GM21447 (cell line): ENCODE data around the gene ARSD.
"Not testable (repeated sequence)": the region's sequence is repeated elsewhere in the genome, so short reads cannot be mapped to it uniquely, and the experiment has no call there.

Experiments used
- ATAC-seq: cut with Tn5 transposase; IDR thresholded peaks from one replicate; pipeline ENCODE4 v1.9.1; 2021; ENCODE audit not compliant: unreplicated experiment

ARSD gene

DNA sequence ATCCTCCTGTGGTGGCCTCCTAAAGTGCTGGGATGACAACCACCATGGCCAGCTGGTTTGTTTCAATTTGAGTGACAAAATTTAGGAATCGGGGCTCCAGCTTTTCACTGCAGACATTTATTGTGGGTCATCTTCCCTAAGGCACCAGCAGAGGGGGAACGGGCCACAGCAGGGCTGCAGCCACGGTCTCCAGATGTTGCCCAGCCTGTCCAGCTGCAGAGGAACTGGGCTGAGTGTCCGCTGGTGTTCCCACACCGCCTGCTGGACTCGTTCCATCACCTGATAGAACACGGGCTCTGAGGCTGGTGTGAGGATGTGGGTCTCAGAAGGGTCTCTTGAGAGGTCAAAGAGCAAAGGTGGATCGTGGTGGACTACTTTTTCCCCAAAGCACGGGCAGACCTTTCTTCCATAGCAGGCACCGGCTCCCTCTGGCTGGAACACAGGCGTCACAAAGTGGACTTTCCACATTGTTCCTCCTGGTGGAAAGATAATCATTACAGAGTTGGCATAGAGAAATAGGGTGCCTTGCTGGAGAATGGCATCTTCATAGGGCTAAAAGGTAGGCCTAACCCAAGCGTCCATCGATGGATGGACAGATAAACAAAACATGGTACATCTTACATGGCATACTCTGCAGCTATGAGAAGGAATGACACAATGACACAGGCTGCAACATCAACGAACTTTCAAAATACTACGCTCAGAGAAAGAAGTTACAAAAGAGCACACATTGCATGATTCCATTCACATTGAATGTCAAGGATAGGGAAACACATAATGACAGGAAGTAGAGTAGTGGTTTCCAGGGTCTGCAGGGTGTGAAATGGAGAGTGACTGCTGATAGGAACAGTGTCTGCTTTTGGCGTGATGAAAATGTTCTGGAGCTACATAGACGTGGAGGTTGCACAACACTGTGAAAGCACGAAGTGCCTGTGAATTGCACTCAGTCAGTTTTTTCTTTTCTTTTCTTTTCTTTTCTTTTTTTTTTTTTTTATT, 5.9 kb upstream of the ARSD start:
- no peak for ATAC-seq

DNA sequence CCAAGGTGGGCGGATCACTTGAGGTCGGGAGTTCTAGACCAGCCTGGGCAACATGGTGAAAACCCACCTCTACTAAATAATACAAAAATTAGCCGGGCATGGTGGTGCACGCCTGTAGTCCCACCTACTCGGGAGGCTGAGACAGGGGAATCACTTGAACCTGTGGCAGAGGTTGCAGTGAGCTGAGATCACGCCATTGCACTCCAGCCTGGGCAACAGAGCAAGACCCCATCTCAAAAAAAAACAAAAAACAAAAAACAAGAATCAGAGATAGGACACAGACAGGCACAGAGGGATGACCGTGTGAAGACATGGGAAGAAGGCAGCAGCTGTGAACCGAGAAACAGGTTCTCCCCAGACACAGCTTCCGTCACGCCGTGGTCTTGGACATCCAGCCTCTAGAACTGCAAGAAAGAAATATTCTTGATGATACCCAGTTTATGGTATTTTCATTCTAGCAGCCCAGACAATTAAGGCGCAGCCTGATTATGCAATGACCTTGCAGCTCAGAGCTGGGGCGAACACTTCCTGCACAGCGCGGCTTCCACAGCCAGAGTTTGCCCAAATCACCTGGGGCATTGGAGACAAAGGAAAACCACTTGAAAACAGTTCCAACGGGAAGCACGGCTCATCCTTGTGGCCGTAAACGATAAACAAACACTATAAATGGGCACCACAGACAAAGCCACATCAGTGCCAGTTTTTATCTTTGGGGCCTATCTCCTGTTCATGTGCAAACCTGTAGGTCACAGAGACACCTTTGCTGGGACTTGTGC, 4.2 kb upstream of the ARSD start:
- no peak for ATAC-seq

DNA sequence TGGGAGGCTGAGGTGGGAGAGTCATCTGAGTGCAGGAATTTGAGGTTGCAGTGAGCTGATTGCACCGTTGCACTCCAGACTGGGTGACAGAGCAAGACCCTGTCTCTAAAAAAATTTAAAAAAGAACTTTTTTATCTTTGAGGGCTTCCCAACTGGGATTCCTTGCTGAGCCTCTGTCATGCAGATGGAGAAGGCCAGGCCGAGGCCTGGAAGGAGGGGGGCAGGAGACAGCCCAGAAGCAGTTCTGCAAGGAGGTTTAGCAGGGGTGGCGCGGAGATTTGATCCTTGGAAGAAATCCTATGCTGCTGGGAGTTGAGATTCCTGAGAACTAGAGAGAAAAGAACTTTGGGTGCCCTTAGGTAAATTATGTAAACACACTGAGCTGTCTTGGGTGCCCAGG, 2.5 kb upstream of the ARSD start:
- no peak for ATAC-seq

DNA sequence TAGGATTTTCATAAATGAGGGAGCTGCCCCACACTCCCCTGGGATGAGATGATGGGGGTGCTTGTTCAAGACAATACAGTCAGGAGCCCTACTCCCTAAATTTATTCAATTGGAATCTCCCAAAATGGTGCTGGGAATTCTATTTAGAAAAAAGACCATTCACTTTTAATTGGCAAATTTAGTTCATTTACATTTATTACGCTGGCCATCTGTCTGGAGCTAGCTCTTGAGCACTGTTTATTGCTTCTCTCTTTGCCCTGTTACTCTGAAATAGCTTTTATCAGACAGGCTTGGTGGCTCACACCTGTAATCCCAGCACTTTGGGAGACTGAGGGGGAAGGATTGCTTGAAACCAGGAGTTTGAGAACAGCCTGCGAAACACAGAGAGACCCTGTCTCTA, 2.0 kb upstream of the ARSD start:
- ATAC-seq: no peak

DNA sequence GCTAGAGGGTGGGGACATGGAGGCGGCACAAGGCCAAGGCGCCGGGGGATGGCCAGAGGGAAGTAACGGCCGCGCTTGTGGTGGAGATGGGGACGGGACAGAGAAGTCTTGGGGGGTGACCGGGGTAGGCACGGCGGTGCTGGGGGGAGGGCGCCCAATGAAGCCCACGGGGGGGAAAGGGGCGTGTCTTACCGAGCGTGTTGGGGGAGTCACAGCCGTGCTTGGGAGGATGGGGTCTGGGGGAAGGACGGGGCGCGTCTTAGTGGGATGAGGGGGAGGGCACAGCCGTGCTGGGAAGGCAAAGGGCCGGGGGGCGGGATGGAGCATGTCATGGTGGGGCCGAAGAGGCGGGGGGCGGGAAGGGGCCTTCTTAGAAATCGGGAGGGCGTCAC, 952 bp downstream of the ARSD start:
- no peak for ATAC-seq

DNA sequence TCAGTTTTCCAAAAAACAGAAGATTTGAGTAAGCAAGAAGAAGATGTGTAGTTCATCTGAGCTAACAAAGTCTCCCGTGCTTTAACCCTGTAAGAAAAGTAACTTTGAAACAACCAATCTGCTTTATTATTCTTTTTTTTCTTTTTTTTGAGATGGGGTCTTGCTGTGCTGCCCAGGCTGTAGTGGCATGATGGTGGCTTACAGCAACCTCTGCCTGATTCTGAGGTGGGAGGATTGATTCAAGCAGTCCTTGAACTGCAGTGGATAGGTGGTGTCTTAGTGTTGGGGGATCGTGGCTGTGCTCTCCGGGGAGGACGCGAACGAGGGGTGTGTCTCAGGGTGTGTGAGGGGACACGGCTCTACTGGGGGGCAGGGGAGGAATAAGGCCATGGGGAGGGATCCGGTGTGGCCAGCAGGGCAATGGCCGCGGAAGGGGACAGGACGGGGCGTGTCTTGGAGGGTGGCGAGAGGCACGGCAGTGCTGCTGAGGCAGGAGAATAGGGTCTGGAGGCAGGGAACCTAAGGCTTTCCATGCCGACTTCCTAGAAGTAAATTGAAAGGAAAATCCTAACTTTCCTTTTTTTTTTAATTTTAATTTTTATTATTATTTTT, 2.4 kb downstream of the ARSD start:
- no peak for ATAC-seq

DNA sequence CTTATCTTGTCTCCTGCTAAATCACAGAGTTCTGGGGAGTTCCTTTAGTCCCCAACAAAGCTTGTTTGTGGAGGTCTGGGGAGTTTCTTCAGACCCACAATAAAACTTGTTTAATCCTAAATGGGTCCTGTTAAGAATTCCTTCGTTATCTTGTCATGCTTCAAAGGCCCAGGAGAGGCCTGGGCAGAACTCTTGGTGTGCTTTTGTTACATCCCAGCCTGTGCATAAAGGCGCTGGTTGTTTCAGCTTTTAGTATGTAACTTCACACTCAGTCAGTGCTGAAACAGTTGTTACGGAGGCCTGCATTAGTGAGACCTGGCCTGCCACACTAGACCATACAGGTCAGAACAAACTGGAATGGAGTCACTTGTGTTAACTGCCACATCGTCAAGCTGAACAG, 2.9 kb downstream of the ARSD start:
- ATAC-seq: not testable (repeated sequence)

DNA sequence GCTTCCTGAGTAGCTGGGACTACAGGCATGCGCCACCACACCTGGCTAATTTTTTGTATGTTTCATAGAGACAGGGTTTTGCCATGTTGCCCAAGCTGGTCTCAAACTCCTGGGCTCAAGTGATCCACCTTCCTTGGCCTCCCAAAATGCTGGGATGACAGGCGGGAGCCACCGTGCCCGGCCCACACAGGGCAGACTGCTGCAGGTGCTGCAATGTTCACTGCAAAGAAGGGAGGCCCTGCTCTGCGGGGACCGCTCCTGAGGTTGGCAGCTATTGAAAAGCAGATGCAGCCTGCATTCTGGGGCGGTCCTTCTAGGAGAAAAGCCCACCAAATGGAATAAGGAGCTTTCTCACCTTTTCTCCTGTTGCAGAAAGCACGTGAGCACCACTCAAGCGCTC, 5.0 kb downstream of the ARSD start:
- ATAC-seq: no peak

DNA sequence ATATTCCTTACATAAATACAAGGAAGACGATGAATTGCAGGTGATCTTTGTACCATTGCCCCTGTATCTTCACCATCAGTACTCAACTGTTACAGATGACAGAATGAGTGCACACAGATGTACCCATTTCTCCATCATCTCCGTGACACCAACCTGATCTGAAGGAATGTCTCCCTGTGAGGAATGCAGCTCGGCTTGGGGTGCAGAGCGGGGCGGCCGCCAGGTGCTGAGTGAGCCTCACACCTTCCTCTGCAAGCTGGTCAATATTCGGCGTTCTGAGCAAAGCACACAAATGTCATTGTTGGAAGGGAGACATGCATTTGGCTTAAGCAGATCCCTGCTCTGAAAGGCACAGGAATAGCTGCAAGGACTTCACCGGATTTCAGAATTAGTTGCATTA, 7.4 kb downstream of the ARSD start:
- no peak for ATAC-seq

DNA sequence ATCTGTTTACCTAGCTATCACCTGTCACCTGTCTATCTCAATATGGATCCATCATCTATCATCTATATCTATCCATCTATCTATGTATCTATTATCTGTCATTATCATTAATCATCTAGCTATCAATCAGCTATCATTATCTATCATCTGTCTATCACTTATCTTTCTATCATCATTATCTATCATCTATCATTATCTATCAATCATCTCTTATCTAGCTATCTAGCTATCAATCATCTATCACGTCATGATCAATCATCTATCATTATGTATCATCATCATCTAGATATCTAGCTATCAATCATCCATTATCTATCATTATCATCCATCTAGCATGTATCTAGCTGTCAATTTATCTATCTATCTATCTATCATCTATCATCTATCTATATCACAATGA, 7.9 kb downstream of the ARSD start:
- no peak for ATAC-seq

DNA sequence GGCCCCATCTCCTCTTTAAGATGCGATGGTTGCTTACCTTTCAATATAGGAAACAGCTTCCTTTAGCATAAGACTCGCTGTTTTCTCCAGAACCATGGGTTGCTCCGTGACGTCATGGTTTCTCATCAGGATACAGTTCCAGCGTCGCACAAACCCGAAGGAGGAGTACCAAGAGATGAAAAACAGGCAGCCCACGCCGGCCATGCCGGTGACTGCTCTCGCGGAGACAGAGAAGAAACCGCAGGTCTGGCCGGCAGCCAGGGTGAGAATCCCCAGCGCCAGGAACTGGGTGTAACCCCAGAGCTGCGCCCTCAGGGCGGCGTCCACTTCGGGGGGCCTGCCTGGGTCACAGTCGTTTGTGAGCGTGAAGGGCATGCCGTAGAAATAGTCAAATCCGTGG, 11.4 kb downstream of the ARSD start:
- no peak for ATAC-seq

DNA sequence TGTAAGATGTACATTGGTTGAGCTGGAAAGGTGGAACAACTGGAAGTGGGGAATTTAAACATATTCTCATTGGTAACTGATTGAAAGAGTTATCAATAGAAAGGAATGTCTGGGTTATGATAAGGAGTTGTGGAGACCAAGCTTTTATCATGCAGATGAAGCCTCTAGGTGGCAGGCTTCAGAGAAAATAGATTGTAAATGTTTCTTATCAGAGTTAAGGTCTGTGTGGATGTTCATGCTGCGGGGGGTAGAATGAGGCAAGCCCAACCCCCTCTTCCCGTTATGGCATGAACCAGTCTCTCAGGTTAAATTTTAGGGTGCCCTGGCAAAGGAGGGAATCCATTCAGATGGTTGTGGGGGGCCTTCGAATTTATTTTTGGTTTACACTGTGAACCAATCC, 16.0 kb downstream of the ARSD start:
- ATAC-seq: no peak

DNA sequence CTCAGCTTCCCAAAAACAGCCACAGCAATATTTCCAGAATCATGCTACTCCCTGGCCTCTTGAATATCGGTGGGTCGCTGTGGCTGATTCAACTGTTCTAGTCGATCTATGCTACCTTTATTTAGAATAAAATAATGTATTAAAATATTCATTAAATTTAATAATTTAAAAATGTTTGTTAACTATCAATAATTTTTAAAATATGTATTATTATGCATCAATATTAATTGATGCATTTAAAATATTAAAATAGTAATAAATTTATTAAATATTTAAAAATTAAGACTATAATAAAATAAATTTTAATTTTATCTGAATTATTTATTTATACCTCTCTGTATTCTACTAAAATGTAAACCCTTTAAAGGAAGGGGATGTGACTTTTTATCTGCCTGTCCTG, 19.0 kb downstream of the ARSD start:
- ATAC-seq: no peak

DNA sequence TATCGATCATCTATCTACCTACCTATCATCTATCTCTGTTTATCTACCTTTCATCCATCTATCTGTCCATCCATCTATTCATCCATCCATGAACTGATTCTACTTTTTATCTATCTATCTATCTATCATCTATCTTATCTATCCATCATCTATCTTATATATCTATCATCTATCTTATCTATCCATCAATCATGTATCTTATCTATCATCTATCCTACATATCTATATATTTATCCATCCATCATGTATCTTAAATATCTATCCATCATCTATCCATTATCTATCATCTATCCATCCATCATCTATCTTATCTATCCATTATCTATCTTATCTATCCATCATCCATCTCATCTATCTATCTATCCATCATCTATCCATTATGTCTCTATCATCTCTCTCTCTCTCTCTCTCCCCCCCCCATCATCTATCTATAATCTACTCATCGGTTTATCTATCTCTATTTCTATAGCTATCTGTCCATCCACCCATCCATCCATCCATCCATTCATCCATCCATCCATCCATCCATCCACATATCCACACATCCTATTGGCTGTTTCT, 20.9 kb downstream of the ARSD start:
- no peak for ATAC-seq

DNA sequence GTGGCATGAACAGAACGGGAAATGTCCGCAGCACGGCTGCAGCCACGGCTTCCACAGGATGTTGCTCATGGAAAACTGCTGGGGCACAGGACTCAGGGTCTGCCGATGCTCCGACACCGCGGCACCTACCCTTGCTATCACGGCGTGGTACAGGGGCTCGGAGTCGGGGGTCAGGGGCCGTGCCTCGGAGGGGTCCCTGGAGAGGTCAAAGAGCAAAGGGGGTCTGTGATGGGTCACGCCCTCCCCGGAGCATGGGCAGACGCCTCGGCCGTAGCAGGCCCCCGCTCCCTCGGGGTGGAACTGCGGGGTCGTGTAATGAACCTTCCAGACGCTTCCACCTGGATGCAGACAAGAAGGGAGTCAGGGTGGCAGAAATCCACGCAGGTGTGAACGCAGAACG, 21.8 kb downstream of the ARSD start:
- ATAC-seq: no peak

DNA sequence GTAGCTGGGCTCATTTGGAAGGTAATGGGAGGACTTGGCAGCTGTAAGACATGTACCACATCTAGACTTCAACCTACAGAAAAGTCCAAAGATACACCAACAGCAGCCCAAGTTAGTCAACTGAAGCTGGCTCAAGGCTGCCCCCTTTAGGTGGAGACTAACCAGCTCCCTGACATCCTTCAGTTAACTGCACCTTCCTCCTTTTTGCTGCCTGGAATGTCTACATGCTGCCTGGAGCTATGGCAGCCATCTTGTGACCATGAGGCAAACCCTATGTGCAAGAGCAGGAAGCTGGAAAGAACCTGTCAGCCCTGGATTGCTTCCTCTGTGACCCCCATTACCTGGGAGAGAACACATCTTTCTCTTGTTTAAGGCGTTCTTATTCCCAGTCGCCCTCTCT, 25.8 kb downstream of the ARSD start:
- ATAC-seq: no peak

DNA sequence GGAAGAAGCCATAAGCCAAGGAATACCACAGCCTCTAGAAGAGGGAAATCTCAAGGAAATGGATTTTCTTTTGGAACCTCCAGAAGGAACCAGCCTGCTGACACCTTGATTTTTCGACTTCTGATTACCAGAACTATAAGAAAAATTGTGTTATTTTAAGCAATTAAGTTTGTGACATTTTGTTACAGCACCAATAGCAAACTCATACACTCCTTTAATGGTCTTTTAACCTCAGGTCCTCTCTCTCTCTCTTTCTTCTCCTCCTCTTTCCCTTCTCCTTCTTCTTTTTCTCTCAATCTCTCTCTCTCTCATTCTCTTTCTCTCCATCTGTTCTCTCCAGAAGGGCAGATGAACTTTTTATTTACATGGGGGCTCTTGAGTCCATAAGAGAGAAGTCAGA, 26.3 kb downstream of the ARSD start:
- ATAC-seq: no peak

DNA sequence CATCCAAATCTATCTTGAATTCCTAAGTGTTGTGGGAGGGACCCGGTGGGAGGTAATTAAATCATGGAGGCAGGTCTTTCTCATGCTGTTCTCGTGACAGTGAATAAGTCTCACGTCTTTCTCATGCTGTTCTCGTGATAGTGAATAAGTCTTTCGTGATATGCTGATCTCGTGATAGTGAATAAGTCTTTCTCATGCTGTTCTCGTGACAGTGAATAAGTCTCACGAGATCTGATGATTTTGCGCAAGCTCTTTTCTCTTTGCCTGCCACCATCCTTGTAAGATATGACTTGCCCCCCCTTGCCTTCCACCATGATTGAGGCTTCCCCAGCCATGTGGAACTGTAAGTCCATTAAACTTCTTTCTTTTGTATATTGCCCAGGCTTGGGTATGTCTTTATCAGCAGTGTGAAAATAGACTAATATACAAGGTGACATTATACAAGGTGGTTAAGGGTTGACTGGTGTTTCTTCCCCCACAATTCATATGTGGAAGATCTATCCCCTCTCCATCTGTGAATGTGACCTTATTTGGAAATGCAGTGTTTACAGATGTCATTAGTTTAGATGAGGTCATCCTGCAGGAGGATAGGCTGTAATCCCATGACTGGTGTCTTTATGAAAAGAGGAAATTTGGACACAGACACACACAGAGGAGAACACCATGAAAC, 27.6 kb downstream of the ARSD start:
- ATAC-seq: no peak

DNA sequence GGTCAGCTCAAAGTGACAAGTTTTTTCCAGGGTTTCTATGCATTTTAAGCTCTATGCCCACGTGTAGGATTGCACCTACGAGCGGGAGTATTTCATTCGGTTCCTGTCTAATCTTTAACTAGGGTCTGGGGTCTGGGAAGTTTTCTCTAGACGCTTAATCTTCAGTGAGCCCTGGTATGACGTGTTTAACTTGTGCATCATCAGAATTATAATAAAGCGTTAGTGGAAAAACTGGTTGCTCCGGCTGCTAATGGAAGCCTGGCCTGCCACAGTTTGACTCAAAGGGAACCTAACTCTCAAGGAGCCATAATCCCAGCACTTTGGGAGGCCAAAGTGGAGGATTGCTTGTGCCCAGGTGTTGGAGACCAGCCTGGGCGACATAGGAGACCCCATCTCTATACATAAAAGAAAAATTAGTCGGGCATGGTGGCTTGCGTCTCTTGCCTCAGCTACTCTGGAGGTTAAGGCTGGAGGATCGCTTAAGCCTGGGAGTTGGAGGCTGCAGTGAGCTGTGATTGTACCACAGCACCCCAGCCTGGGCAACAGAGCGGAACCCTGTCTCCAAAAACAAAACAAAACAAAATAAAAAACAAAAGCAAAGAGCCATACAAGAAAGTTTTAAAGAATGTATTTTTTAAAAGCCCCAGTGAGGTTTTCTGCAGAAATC, 30.2 kb downstream of the ARSD start:
- no peak for ATAC-seq
